GM18867 (cell line): ENCODE results near the gene MRLN.

Experiments used
- ATAC-seq: cut with Tn5 transposase; IDR thresholded peaks from one replicate; pipeline ENCODE4 v1.9.1; 2021; ENCODE audit warnings: mild to moderate bottlenecking, moderate library complexity; ENCODE audit not compliant: unreplicated experiment

The MRLN gene

DNA sequence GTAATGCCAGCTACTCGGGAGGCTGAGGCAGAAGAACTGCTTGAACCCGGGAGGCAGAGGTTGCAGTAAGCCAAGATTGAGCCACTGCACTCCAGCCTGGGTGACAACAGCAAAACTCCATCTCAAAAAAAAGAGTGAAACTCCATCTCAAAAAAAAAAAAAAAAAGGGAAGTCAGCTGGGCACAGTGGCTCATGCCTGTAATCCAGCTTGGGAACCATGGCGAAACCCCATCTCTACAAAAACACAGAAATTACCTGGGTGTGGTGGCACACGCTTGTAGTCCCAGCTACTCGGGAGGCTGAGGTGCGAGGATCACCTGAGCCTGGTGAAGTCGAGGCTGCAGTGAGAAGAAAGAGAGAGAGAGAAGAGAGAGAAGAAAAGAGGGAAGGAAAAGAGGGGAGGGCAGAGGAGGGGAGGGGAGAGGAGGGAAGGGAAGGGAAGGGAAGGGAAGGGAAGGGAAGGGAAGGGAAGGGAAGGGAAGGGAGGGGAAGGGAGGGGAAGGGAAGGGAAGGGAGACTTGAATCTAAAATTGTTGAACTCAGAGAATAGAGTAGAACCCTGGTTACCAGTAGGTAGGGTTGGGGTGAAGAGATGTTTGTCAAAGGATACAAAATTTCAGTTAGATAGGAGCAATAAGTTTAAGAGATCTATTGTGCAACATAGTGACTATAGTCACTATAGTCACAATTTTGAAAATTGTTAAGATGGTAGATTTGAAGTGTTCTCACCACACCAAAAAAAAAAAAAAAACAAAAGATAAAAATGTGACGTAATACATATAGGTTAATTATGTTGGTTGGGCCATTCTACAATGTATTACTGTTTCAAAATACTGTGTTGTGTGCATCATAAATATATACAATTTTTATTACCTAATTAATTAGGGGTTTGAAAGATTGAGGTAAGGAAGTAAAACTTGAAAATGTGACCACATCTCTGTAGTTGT, 46.1 kb downstream of the MRLN start:
- ATAC-seq, result no peak

DNA sequence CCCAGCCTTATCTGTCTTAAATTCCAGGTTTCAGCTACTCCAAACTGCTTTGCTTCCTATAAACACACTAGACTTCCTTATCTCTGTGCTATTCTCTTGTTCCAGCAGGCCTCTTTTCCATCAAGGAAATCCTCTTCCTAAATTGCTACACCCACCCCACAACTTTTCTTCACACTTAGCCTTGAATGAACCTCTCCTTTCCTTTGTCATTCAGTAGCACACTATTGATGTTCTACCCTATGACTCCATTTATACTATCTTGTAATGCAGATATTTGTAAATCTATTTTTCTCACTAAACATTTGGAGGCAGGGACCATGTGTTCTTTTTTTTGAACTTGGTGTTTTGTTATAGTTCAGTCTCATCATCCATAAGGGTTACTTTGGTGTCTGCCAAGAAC, 47.3 kb downstream of the MRLN start:
- ATAC-seq, result no peak

GRCh38 chr10:59704630-59705029, 48.6 kb downstream of the MRLN start:
- no peak for ATAC-seq

DNA sequence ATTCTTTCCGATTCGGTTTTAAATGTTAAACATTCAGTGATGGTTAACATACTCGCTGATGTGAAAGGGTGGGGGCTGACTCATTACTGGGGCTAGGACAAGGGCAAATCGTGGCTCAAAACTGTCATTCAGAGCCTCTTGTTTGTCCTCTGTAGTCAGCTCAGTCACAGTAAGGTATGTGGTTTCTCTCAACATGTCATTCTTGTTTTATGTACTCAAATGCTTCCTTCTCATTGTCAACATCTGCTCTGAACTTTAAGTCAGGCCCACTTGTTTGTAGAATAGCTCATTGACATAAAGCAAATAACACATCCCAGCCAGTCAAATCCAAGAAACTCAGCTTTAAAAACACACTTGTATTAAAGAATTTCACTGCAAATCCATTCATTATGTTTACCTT, 50.9 kb downstream of the MRLN start:
- ATAC-seq, result no peak

- no peak for ATAC-seq
Measured at GRCh38 chr10:59700709-59701108, 52.5 kb downstream of the MRLN start.

- ATAC-seq, result no peak
Measured at GRCh38 chr10:59698326-59698725, 54.9 kb downstream of the MRLN start.

GRCh38 chr10:59695637-59696036, 57.6 kb downstream of the MRLN start:
- ATAC-seq, result no peak

DNA sequence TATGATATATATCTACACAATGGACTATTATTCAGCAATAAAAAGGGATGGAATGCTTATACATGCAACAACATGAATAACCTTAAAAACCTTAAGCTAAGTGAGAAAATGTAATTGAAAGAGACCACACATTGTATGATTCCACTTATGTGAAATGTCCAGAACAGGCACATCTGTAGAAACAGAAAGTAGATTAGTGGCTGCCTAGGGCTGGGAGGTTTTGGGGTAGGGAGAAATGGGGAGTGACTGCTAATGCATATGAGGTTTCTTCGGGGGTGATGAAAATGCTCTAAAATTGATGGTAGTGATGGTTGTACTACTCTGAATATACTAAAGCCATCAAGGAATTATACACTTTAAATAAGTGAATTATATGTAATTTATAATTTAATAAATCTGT, 58.3 kb downstream of the MRLN start:
- ATAC-seq, result no peak

DNA sequence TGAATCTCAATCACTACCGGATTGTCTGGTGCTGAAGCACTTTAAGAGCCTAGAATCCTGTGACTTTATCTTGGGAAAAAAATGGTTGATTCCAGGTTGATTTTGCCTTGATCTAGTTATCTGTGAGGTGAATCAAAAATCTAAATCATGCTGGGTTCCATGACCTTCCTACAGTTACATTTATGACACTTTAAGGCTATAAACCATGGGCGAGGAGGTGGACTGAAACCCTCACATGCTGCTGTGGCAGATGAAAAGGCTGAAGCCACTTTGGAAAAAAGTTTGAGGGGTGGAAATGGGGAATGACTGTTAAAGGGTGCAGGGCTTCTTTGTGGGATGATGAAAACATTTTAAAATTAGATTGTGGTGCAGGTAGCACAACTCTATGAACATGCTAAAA, 61.1 kb downstream of the MRLN start:
- ATAC-seq, result no peak

DNA sequence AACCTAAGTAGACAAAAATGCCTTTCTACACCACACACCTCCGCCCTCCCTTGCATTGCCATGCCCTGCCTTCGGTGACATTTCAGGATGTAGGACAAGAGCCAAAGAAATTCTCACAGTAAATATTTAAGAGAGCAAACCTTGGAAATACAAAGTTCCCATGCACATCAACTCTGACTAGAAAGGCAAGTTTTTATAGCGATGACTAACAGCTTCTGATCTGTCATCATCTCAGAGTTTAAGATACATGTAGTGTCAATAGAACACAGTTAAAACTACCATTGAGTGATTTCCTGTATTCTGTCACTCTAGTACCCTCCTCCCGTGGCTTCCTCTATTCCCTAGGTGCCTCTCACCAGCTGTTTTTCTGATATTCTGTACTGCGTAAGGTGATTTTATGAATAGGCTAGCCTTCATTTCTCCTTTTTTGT, 64.3 kb downstream of the MRLN start:
- no peak for ATAC-seq

GRCh38 chr10:59687657-59688056, 65.6 kb downstream of the MRLN start:
- no peak for ATAC-seq
